ENCODE results near the gene MME.

The MME gene

DNA sequence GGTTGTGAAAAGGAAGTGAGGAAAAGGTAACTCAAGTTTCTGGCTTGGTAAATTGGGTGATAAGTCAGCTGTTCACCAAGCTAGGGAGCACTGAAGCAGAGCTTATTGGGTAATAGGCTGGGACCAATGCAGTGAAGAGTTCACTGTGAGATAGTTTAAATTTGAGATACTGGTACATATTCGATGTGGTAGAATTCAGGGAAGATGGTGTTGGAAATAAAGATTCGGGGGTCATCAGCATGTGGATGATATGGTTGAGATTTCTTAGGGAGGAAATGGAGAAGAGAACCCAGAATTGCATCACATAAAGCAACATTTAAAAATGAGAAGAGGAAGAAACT is 16.9 kb downstream of the MME start:
- no peaks in the 10 kb centered on the region for H3K9me3 ChIP-seq (ENCODE audit: insufficient read depth, low read length)
- TF ChIP-seq ZNF274 (IDR thresholded peaks at IDR 0.05; ENCODE audit: low read depth, low read length): no peak
- TF ChIP-seq YY1 (IDR thresholded peaks at IDR 0.05; ENCODE audit: insufficient read depth, insufficient read length): no peak
- TF ChIP-seq SUZ12 (IDR thresholded peaks at IDR 0.05; ENCODE audit: extremely low read depth, insufficient read depth, insufficient read length): no peak
- H3K9ac ChIP-seq (ENCODE audit: insufficient read length, low read depth): no peak overlapping the region
- no peaks in the 10 kb centered on the region for H3K4me1 ChIP-seq (ENCODE audit: insufficient read depth, insufficient read length)
- H3K27me3 ChIP-seq (ENCODE audit: insufficient read depth, insufficient read length): no peaks in the 10 kb centered on the region
- H3K4me3 ChIP-seq (ENCODE audit: insufficient read length, low read depth): no peak overlapping the region
- no peaks in the 10 kb centered on the region for H3K36me3 ChIP-seq (ENCODE audit: insufficient read depth, insufficient read length, low read length)
- no peak for DNase-seq (ENCODE audit: low read depth, low spot score)

DNA sequence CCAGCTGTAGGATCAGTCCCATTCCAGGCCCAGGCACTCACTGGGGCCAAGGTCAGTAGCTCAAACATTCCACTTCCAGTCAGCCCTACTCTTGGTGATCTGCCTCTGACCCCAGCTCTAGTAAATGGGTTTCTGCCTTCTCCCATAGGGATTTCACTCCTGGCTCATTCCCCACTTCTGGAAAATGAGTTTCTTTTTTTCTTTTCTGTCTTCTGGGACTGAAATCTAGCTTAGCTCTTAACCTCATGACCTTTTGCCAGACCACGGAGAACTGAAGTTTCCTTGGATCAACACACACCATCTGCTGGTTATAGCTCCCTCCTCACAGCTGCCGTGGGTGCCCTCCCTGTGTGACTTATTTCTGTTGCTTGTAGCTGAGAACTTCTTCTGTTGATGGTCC is 21.3 kb downstream of the MME start:
- no peaks in the 10 kb centered on the region for H3K36me3 ChIP-seq (ENCODE audit: insufficient read depth, insufficient read length, low read length)
- DNase-seq (ENCODE audit: low read depth, low spot score): no peak
- no peak overlapping the region for H3K9ac ChIP-seq (ENCODE audit: insufficient read length, low read depth)
- no peak overlapping the region for H3K4me3 ChIP-seq (ENCODE audit: insufficient read length, low read depth)
- no peaks in the 10 kb centered on the region for H3K9me3 ChIP-seq (ENCODE audit: insufficient read depth, low read length)
- H3K27me3 ChIP-seq (ENCODE audit: insufficient read depth, insufficient read length): no peaks in the 10 kb centered on the region
- H3K4me1 ChIP-seq (ENCODE audit: insufficient read depth, insufficient read length): no peaks in the 10 kb centered on the region
- TF ChIP-seq YY1 (IDR thresholded peaks at IDR 0.05; ENCODE audit: insufficient read depth, insufficient read length) (no peak), SUZ12 (IDR thresholded peaks at IDR 0.05; ENCODE audit: extremely low read depth, insufficient read depth, insufficient read length) (no peak), ZNF274 (IDR thresholded peaks at IDR 0.05; ENCODE audit: low read depth, low read length) (no peak)

DNA sequence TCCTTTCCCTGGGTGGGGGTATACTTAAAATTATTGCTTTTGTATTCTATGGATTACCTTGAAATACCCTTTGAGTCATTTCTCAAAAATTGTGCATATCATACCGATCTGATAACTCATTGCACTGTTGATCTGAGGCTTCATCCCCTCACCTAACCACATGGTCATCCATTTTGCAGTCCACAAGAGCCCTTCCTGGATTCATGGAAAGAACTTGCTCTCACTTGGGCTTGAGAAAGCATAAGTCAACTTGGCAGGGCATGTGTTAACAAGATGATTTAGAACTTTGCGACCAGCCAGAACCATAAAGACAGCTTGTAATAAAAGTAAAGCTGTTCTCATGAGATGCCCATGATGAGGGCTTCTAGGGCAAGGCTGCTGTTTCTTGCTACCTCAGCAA is 22.2 kb downstream of the MME start:
- no peaks in the 10 kb centered on the region for H3K36me3 ChIP-seq (ENCODE audit: insufficient read depth, insufficient read length, low read length)

DNA sequence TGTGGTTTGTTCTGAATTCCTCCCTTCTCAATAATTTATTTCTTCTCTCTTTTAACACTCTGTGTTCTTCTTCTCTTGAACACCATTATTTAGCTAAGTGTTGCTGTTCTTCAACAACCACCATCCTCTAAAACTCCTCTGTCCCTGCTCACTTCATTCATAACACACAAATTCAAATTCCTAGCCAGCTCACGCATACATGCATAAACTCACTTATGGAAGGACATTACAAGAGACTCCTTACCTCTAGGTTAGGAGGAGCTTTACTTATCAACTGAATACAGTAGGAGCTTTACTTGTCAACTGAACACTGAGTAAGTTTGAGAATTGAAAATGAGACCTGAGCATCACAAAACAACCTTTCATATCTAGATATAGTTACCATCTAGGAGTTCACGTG is 23.6 kb downstream of the MME start:
- no peak for TF ChIP-seq YY1 (IDR thresholded peaks at IDR 0.05; ENCODE audit: insufficient read depth, insufficient read length)
- no peak for TF ChIP-seq SUZ12 (IDR thresholded peaks at IDR 0.05; ENCODE audit: extremely low read depth, insufficient read depth, insufficient read length)
- no peak for TF ChIP-seq ZNF274 (IDR thresholded peaks at IDR 0.05; ENCODE audit: low read depth, low read length)
- H3K4me3 ChIP-seq (ENCODE audit: insufficient read length, low read depth): no peak overlapping the region
- no peaks in the 10 kb centered on the region for H3K27me3 ChIP-seq (ENCODE audit: insufficient read depth, insufficient read length)
- H3K4me1 ChIP-seq (ENCODE audit: insufficient read depth, insufficient read length): no peaks in the 10 kb centered on the region
- no peaks in the 10 kb centered on the region for H3K36me3 ChIP-seq (ENCODE audit: insufficient read depth, insufficient read length, low read length)
- H3K9me3 ChIP-seq (ENCODE audit: insufficient read depth, low read length): no peaks in the 10 kb centered on the region
- DNase-seq (ENCODE audit: low read depth, low spot score): no peak
- no peak overlapping the region for H3K9ac ChIP-seq (ENCODE audit: insufficient read length, low read depth)

More for the DNA sequence above, 22.2 kb downstream of the MME start:
- H3K27me3 ChIP-seq (ENCODE audit: insufficient read depth, insufficient read length): no peaks in the 10 kb centered on the region
- no peak for TF ChIP-seq SUZ12 (IDR thresholded peaks at IDR 0.05; ENCODE audit: extremely low read depth, insufficient read depth, insufficient read length)
- no peak for TF ChIP-seq ZNF274 (IDR thresholded peaks at IDR 0.05; ENCODE audit: low read depth, low read length)
- no peaks in the 10 kb centered on the region for H3K4me1 ChIP-seq (ENCODE audit: insufficient read depth, insufficient read length)
- DNase-seq (ENCODE audit: low read depth, low spot score): no peak
- H3K9me3 ChIP-seq (ENCODE audit: insufficient read depth, low read length): no peaks in the 10 kb centered on the region
- no peak overlapping the region for H3K9ac ChIP-seq (ENCODE audit: insufficient read length, low read depth)
- no peak overlapping the region for H3K4me3 ChIP-seq (ENCODE audit: insufficient read length, low read depth)

DNA sequence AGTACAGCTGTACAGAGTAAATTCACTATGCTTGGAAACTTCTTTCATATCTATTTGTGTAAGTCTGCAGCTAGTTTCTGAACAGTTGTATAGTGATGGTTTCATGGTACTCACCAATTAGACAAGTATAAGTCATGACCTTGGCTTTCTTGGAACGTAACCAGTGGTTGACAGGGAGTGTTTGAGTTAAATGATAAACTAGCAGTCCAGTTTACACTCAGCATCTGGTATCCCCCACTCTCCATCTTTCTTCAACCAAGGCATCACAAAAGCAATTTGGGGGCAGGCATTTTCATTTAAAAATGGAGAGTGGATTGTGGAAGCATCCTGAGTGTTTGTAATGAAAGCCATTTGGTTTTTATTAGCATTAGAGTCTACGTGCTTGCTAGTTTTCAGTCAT is 26.0 kb downstream of the MME start:
- H3K4me1 ChIP-seq (ENCODE audit: insufficient read depth, insufficient read length): no peaks in the 10 kb centered on the region
- H3K36me3 ChIP-seq (ENCODE audit: insufficient read depth, insufficient read length, low read length): no peaks in the 10 kb centered on the region
- H3K27me3 ChIP-seq (ENCODE audit: insufficient read depth, insufficient read length): no peaks in the 10 kb centered on the region
- H3K9me3 ChIP-seq (ENCODE audit: insufficient read depth, low read length): no peaks in the 10 kb centered on the region
- no peak overlapping the region for H3K4me3 ChIP-seq (ENCODE audit: insufficient read length, low read depth)
- TF ChIP-seq YY1 (IDR thresholded peaks at IDR 0.05; ENCODE audit: insufficient read depth, insufficient read length): no peak
- TF ChIP-seq SUZ12 (IDR thresholded peaks at IDR 0.05; ENCODE audit: extremely low read depth, insufficient read depth, insufficient read length): no peak
- no peak for TF ChIP-seq ZNF274 (IDR thresholded peaks at IDR 0.05; ENCODE audit: low read depth, low read length)
- no peak for DNase-seq (ENCODE audit: low read depth, low spot score)
- H3K9ac ChIP-seq (ENCODE audit: insufficient read length, low read depth): no peak overlapping the region

DNA sequence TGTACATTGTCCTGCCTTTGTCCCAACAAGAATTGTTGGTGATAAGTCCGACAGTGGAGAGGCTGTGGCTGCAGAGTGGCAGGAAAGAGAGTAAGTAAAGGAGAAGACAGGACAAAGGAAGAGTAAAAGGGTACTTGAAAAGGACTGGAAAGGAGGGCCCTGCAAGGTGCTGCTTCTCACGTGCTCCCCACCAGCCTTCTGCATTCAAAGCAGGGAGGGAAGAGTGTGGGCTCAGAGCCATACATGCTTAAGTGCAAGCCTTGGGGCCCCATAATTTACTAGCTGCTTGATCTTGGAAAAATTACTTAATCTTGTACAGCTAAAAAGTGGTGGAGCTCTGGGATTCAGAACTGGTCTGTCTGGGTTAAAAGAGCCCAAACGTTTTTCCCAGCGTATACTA is 29.9 kb downstream of the MME start:
- TF ChIP-seq SUZ12 (IDR thresholded peaks at IDR 0.05; ENCODE audit: extremely low read depth, insufficient read depth, insufficient read length) (no peak), YY1 (IDR thresholded peaks at IDR 0.05; ENCODE audit: insufficient read depth, insufficient read length) (no peak), ZNF274 (IDR thresholded peaks at IDR 0.05; ENCODE audit: low read depth, low read length) (no peak)
- no peaks in the 10 kb centered on the region for H3K9me3 ChIP-seq (ENCODE audit: insufficient read depth, low read length)
- no peaks in the 10 kb centered on the region for H3K4me1 ChIP-seq (ENCODE audit: insufficient read depth, insufficient read length)
- no peak overlapping the region for H3K4me3 ChIP-seq (ENCODE audit: insufficient read length, low read depth)
- no peaks in the 10 kb centered on the region for H3K27me3 ChIP-seq (ENCODE audit: insufficient read depth, insufficient read length)
- no peak overlapping the region for H3K9ac ChIP-seq (ENCODE audit: insufficient read length, low read depth)
- DNase-seq (ENCODE audit: low read depth, low spot score): no peak
- H3K36me3 ChIP-seq (ENCODE audit: insufficient read depth, insufficient read length, low read length): no peaks in the 10 kb centered on the region

DNA sequence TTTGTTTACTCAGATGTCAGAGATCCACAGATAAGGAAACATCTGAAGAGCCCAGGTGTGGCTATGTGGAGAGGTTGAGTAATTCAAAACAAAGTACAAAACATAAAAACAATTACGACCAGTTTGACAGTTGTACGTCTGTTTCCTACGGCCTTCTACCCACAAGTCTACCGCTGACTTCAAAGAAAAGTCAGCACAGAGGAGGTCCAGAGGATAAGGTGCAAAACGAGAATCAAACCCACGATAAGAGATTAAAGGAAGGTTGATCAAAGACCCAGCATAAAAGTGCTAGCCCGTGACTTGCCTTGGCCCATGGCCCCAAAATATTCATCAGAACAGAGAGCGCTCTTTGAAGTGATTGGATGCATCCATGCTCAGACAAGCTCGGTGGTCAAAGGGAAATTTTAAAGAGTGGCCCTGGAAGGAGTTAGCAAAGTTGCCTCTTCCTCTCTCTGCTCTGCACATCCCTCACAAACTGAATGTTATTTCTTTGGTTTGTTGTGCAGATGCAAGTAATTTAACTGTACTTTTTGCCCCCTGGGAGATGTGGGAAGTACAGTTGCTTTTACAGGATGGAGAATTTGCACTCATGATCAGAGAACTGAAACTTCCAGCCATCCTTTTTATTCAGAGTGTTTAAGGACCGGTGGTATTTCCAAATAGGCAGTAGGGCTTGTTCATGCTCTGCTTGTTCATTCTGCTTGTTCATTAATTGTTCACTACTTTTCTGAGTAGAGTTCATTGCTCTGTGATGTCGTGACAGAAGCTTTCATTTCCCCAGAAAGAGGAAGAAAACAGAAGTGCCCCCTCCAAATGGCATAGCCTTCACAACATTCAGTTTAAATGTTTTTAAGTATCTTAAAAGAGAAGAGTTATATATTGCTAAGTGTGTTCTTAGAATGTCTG is 31.1 kb downstream of the MME start:
- Histone ChIP-seq H3K9ac (ENCODE audit: insufficient read length, low read depth) (no peak overlapping the region), H3K4me1 (ENCODE audit: insufficient read depth, insufficient read length) (no peaks in the 10 kb centered on the region), H3K9me3 (ENCODE audit: insufficient read depth, low read length) (no peaks in the 10 kb centered on the region), H3K4me3 (ENCODE audit: insufficient read length, low read depth) (no peak overlapping the region), H3K36me3 (ENCODE audit: insufficient read depth, insufficient read length, low read length) (no peaks in the 10 kb centered on the region), H3K27me3 (ENCODE audit: insufficient read depth, insufficient read length) (no peaks in the 10 kb centered on the region)
- no peak for DNase-seq (ENCODE audit: low read depth, low spot score)
- TF ChIP-seq YY1 (IDR thresholded peaks at IDR 0.05; ENCODE audit: insufficient read depth, insufficient read length): no peak
- TF ChIP-seq ZNF274 (IDR thresholded peaks at IDR 0.05; ENCODE audit: low read depth, low read length): no peak
- no peak for TF ChIP-seq SUZ12 (IDR thresholded peaks at IDR 0.05; ENCODE audit: extremely low read depth, insufficient read depth, insufficient read length)

All from NT2/D1 (cell line).